ENCODE measurements around the gene RNF214. TPM values are rescaled to one million over a fixed set of nuclear protein-coding genes. Genes with fewer than 3 reads are reported as not detected.

RNF214 gene
- total and polyA plus RNA-seq, 2 experiments from 2014 or later, result 12.5 to 27.0 TPM

GRCh38 chr11:117212697-117213355, 19.6 kb upstream of the RNF214 start:
- H3K4me2 ChIP-seq, result no peak overlapping the region
- 95% methylated on average over 11 of the region's 11 CpGs for WGBS (ENCODE audit: low lambda C conversion rate, missing lambda C conversion rate)
- no peaks in the 10 kb centered on the region for H3K9me2 ChIP-seq (replicated peaks; ENCODE audit: insufficient read depth)
- H3K27ac ChIP-seq, result no peak overlapping the region
- no peaks in the 10 kb centered on the region for H4K20me1 ChIP-seq (ENCODE audit: insufficient read depth, poor library complexity, severe bottlenecking)
- no peak for DNase-seq (ENCODE audit: low spot score)
- no peaks in the 10 kb centered on the region for H3K9me3 ChIP-seq (ENCODE audit: low read depth)
- H3K36me3 ChIP-seq (replicated peaks; ENCODE audit: insufficient read depth, low read depth), result no peaks in the 10 kb centered on the region
- H3K4me3 ChIP-seq, result no peak overlapping the region
- no peaks in the 10 kb centered on the region for H3K4me1 ChIP-seq (ENCODE audit: insufficient read depth)
- no peaks in the 10 kb centered on the region for H3K27me3 ChIP-seq
- no peaks in the 10 kb centered on the region for H3K79me2 ChIP-seq
- no peak overlapping the region for H2AFZ ChIP-seq
- TF ChIP-seq EZH2phosphoT487 (IDR thresholded peaks at IDR 0.05; ENCODE audit: low read depth, severe bottlenecking, unreplicated experiment) (no peak), CTCF (IDR thresholded peaks at IDR 0.05; ENCODE audit: poor library complexity) (no peak), EZH2 (IDR thresholded peaks at IDR 0.05; ENCODE audit: borderline replicate concordance) (no peak)

GRCh38 chr11:117214404-117215110, 17.9 kb upstream of the RNF214 start:
- Histone ChIP-seq H3K9me2 (replicated peaks; ENCODE audit: insufficient read depth) (no peaks in the 10 kb centered on the region), H3K27me3 (no peaks in the 10 kb centered on the region), H3K4me1 (ENCODE audit: insufficient read depth) (peaks cover 7% of the 10 kb centered on the region), H3K79me2 (no peaks in the 10 kb centered on the region), H3K4me2 (no peak overlapping the region), H3K36me3 (replicated peaks; ENCODE audit: insufficient read depth, low read depth) (no peaks in the 10 kb centered on the region), H2AFZ (no peak overlapping the region), H4K20me1 (ENCODE audit: insufficient read depth, poor library complexity, severe bottlenecking) (no peaks in the 10 kb centered on the region), H3K9me3 (ENCODE audit: low read depth) (no peaks in the 10 kb centered on the region), H3K4me3 (no peak overlapping the region), H3K27ac (no peak overlapping the region)
- 89% methylated on average over 7 of the region's 7 CpGs for WGBS (ENCODE audit: low lambda C conversion rate, missing lambda C conversion rate)
- no peak for DNase-seq (ENCODE audit: low spot score)
- no peak for TF ChIP-seq EZH2 (IDR thresholded peaks at IDR 0.05; ENCODE audit: borderline replicate concordance)
- no peak for TF ChIP-seq EZH2phosphoT487 (IDR thresholded peaks at IDR 0.05; ENCODE audit: low read depth, severe bottlenecking, unreplicated experiment)
- TF ChIP-seq CTCF (IDR thresholded peaks at IDR 0.05; ENCODE audit: poor library complexity), result no peak

GRCh38 chr11:117217141-117218084, 15.1 kb upstream of the RNF214 start:
- no peaks in the 10 kb centered on the region for H3K9me3 ChIP-seq (ENCODE audit: low read depth)
- H3K4me2 ChIP-seq, result no peak overlapping the region
- no peak overlapping the region for H2AFZ ChIP-seq
- no peak for DNase-seq (ENCODE audit: low spot score)
- H4K20me1 ChIP-seq (ENCODE audit: insufficient read depth, poor library complexity, severe bottlenecking), result no peaks in the 10 kb centered on the region
- 73% methylated on average over 11 of the region's 11 CpGs for WGBS (ENCODE audit: low lambda C conversion rate, missing lambda C conversion rate)
- H3K27me3 ChIP-seq, result no peaks in the 10 kb centered on the region
- TF ChIP-seq EZH2phosphoT487 (IDR thresholded peaks at IDR 0.05; ENCODE audit: low read depth, severe bottlenecking, unreplicated experiment) (no peak), EZH2 (IDR thresholded peaks at IDR 0.05; ENCODE audit: borderline replicate concordance) (no peak), CTCF (IDR thresholded peaks at IDR 0.05; ENCODE audit: poor library complexity) (no peak)
- H3K4me3 ChIP-seq, result no peak overlapping the region
- H3K36me3 ChIP-seq (replicated peaks; ENCODE audit: insufficient read depth, low read depth), result no peaks in the 10 kb centered on the region
- no peaks in the 10 kb centered on the region for H3K9me2 ChIP-seq (replicated peaks; ENCODE audit: insufficient read depth)
- no peaks in the 10 kb centered on the region for H3K79me2 ChIP-seq
- H3K4me1 ChIP-seq (ENCODE audit: insufficient read depth), result peaks cover 24% of the 10 kb centered on the region
- H3K27ac ChIP-seq, result peak overlapping the region; percentile 17

All from hepatocyte (in vitro differentiated cells).